Endothelial cell of umbilical vein (primary cell): ENCODE measurements around the gene RABL3. TPM values are rescaled to one million over a fixed set of nuclear protein-coding genes. Genes with fewer than 3 reads are reported as not detected.
A peak's percentile ranks its signal among the peaks of the same experiment; 100 is the strongest.

Experiments used
- BruUV-seq: library from RNA; stranded (reverse); fragments of 400-500 nt; replicated peaks from 2 replicates; lab custom pipeline; 2021; lab: Mats Ljungman, UMichigan
- CTCF ChIA-PET: fragments of 300-600, 350-600 bp; sonication (Branson Sonifier 250); formaldehyde crosslinking; loops from one replicate; lab custom pipeline; 2021; ENCODE audit warnings: antibody characterized with exemption, inconsistent platforms; lab: Charles Lee
- POLR2A ChIA-PET: fragments of 300-600, 350-600 bp; sonication (Branson Sonifier 250); formaldehyde crosslinking; loops from one replicate; lab custom pipeline; 2021; ENCODE audit warnings: antibody characterized with exemption, inconsistent platforms; lab: Charles Lee
- DNase-seq: peaks from one replicate; pipeline ENCODE4 v3.0.0-alpha.2; 2011; ENCODE audit warnings: low read depth, low spot score
- FAIRE-seq: peaks from 2 replicates; lab custom pipeline; 2011; peaks lifted over from hg19 to GRCh38; lab: Jason Lieb, UNC
- H2AFZ ChIP-seq: 2 replicates; pipeline ENCODE4 v1.6.0; 2012; ENCODE audit warnings: low read depth, low read length, control low read depth, inconsistent platforms
- H3K27ac ChIP-seq: 2 replicates; pipeline ENCODE4 v1.5.1; 2011; ENCODE audit warnings: low read depth, mild to moderate bottlenecking, control low read depth, low read length, moderate library complexity; ENCODE audit not compliant: insufficient read depth
- H3K27me3 ChIP-seq, 2 experiments: 2 replicates each; pipeline versions ENCODE4 v1.6.0 to v1.6.1; 2011; ENCODE audit warnings: low read length in 2 of 2, mixed read lengths in 1 of 2; ENCODE audit not compliant: control insufficient read depth in 2 of 2, insufficient read depth in 2 of 2
- H3K36me3 ChIP-seq, 2 experiments: 2 replicates in 1 of 2; 3 replicates in 1 of 2; pipeline ENCODE4 v1.5.1; 2011; ENCODE audit warnings: low read length in 2 of 2, mild to moderate bottlenecking in 1 of 2, moderate library complexity in 1 of 2; ENCODE audit not compliant: control insufficient read depth in 2 of 2, insufficient read depth in 2 of 2; ENCODE audit errors: extremely low read depth in 1 of 2
- H3K4me1 ChIP-seq: 3 replicates; pipeline ENCODE4 v1.5.1; 2011; ENCODE audit warnings: mild to moderate bottlenecking, low read length; ENCODE audit not compliant: control insufficient read depth, insufficient read depth; ENCODE audit errors: extremely low read depth
- H3K4me2 ChIP-seq: 2 replicates; pipeline ENCODE4 v1.6.1; 2011; ENCODE audit warnings: low read length, control low read depth, mixed read lengths; ENCODE audit not compliant: insufficient read depth
- H3K4me3 ChIP-seq, 3 experiments: fragments of 200-600 bp in 1 of 3; sonication (generic), shearing (Covaris generic) in 1 of 3; replicated peaks in 1 of 3; 2 replicates each; pipeline ENCODE4 v1.5.1; 2011 to 2016; ENCODE audit warnings: control low read depth in 3 of 3, low read length in 3 of 3, mild to moderate bottlenecking in 2 of 3, inconsistent platforms in 1 of 3, low read depth in 1 of 3, moderate library complexity in 1 of 3; ENCODE audit not compliant: insufficient read depth in 1 of 3
- H3K79me2 ChIP-seq: 2 replicates; pipeline ENCODE4 v1.6.0; 2012; ENCODE audit warnings: low read length, inconsistent platforms; ENCODE audit not compliant: control insufficient read depth, insufficient read depth
- H3K9ac ChIP-seq: replicated peaks from 2 replicates; pipeline ENCODE3; 2011; ENCODE audit warnings: low read length, control low read depth; ENCODE audit not compliant: insufficient read depth; ENCODE audit errors: extremely low read depth
- H3K9me1 ChIP-seq: replicated peaks from 3 replicates; pipeline ENCODE4 v1.6.0; 2011; ENCODE audit warnings: mild to moderate bottlenecking, low read length; ENCODE audit not compliant: control insufficient read depth, insufficient read depth; ENCODE audit errors: extremely low read depth
- H3K9me3 ChIP-seq: replicated peaks from 2 replicates; pipeline ENCODE4 v1.5.1; 2012; ENCODE audit warnings: low read length, inconsistent platforms; ENCODE audit not compliant: control insufficient read depth, insufficient read depth
- H4K20me1 ChIP-seq: replicated peaks from 2 replicates; pipeline ENCODE3; 2011; ENCODE audit warnings: mild to moderate bottlenecking, low read length; ENCODE audit not compliant: control insufficient read depth, insufficient read depth; ENCODE audit errors: extremely low read depth
- EZH2 ChIP-seq: IDR thresholded peaks from 2 replicates; pipeline ENCODE4 v1.6.1; 2012; ENCODE audit warnings: borderline replicate concordance, low read depth, mild to moderate bottlenecking, moderate library complexity, low read length, inconsistent platforms; ENCODE audit not compliant: severe bottlenecking
- FOS ChIP-seq: IDR thresholded peaks from 2 replicates; pipeline ENCODE4 v1.6.1; 2011; ENCODE audit warnings: mild to moderate bottlenecking, low read length, moderate library complexity, borderline replicate concordance; ENCODE audit not compliant: insufficient read depth
- GATA2 ChIP-seq: IDR thresholded peaks from 2 replicates; pipeline ENCODE4 v1.7.0; 2011; ENCODE audit warnings: low read depth, mild to moderate bottlenecking, moderate library complexity, mixed read lengths, low read length; ENCODE audit not compliant: insufficient read length, insufficient read depth
- JUN ChIP-seq: IDR thresholded peaks from 2 replicates; pipeline ENCODE4 v1.6.1; 2011; ENCODE audit warnings: borderline replicate concordance, low read depth; ENCODE audit not compliant: insufficient read length, insufficient read depth
- MYC ChIP-seq: IDR thresholded peaks from one replicate; pipeline ENCODE4 v1.6.1; 2011; ENCODE audit warnings: mild to moderate bottlenecking, low read depth, low read length
- POLR2A ChIP-seq: IDR thresholded peaks from 2 replicates; pipeline ENCODE4 v1.6.1; 2012; ENCODE audit warnings: low read depth, mild to moderate bottlenecking, control low read depth, low read length
- POLR2AphosphoS5 ChIP-seq: IDR thresholded peaks from 2 replicates; pipeline ENCODE4 v1.6.1; 2012; ENCODE audit warnings: low read depth, mild to moderate bottlenecking, control low read depth, low read length, moderate library complexity; ENCODE audit not compliant: insufficient read depth
- dilution Hi-C: fragments of 300-500 bp; cut with MboI; formaldehyde crosslinking; loops from one replicate; pipeline ENCODE4 v1.15.0; 2019; ENCODE audit warnings: low sequenced_read_pairs; ENCODE audit not compliant: extremely low pct_ligation_motif_present
- intact Hi-C: fragments of 100-400 bp; cut with micrococcal nuclease; formaldehyde crosslinking; loops from one replicate; pipeline ENCODE4 v1.10.0; 2022
- polyA plus RNA-seq, 4 experiments: library from polyadenylated mRNA; depleted of rRNA in 3 of 4; stranded (reverse) in 3 of 4; unstranded in 1 of 4; fragments of >200 nt; gene quantifications; 2 replicates each; pipeline versions ENCODE4 v1.2.1 to v1.2.3, GENCODE V29; 2011 to 2012; ENCODE audit warnings: missing spikeins in 1 of 4
- total RNA-seq: library from RNA; stranded (reverse); gene quantifications from 2 replicates; pipeline ENCODE4 v1.2.3, GENCODE V29; 2021
- TF ChIP-seq, protein P1 (sequence below), 2 donors: IDR thresholded peaks; 1 replicate in 1 of 2; 2 replicates in 1 of 2; pipeline ENCODE4 v1.5.1; 2011; ENCODE audit warnings: low read length in 2 of 2, mild to moderate bottlenecking in 2 of 2, moderate library complexity in 2 of 2, control low read depth in 1 of 2, inconsistent platforms in 1 of 2, low read depth in 1 of 2; ENCODE audit not compliant: insufficient read depth in 1 of 2; ENCODE audit errors: extremely low read depth in 1 of 2

Gene RABL3
- total and polyA plus RNA-seq, 2 donors (not counting 3 experiments of a cell fraction or from before 2014, with no cell fraction given): 4.3 to 24.9 TPM

DNA sequence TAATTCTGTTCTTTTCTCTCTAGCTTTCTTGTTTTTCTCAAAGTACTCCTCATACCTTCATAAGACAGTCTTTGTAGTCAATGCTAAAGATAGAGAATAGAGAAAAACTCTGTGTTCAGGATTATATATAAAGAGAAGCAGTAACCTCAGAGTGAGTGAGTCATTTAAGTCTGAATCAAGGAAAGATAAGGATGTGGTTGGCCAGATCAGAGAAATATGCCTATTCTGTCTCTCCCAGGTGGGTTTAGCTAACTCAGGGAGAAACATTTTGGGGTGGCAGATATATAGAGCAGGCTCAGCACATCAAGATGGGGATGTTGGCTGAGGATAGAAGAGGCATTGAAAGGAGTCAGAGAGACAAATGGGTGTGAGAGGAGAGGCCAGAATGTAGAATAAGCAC is 31.6 kb upstream of the RABL3 start:
- POLR2A ChIA-PET: no interaction called here
- no peak for DNase-seq
- H3K27me3 ChIP-seq: no peaks in the 10 kb centered on the region

DNA sequence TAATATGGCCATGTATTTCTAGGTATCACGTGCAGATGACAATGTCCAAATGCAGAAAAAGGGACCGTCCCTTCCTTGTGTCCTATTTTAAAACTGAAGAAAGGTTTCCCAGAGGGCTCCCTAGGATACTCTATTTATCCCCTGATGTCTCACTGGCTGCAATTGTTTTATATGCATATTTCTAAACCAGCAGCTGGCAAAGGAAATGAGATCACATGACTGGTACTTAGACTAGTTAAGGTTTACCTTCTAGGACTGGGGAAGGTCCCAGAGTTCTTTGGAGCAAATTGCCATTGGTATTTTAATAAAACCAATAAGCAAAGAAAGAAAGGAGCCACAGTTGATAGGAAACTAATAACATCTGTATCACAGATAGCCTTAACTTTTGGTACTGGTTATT is 29.8 kb upstream of the RABL3 start:
- TF ChIP-seq GATA2: no peak
- no peak for TF ChIP-seq MYC
- TF ChIP-seq, protein P1, sequence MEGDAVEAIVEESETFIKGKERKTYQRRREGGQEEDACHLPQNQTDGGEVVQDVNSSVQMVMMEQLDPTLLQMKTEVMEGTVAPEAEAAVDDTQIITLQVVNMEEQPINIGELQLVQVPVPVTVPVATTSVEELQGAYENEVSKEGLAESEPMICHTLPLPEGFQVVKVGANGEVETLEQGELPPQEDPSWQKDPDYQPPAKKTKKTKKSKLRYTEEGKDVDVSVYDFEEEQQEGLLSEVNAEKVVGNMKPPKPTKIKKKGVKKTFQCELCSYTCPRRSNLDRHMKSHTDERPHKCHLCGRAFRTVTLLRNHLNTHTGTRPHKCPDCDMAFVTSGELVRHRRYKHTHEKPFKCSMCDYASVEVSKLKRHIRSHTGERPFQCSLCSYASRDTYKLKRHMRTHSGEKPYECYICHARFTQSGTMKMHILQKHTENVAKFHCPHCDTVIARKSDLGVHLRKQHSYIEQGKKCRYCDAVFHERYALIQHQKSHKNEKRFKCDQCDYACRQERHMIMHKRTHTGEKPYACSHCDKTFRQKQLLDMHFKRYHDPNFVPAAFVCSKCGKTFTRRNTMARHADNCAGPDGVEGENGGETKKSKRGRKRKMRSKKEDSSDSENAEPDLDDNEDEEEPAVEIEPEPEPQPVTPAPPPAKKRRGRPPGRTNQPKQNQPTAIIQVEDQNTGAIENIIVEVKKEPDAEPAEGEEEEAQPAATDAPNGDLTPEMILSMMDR (IDR thresholded peaks at IDR 0.05; ENCODE audit: extremely low read depth in 1 of 2, insufficient read depth in 1 of 2, low read depth in 1 of 2, low read length in 2 of 2): no peak
- TF ChIP-seq POLR2AphosphoS5: no peak
- TF ChIP-seq EZH2: no peak
- no peak for TF ChIP-seq JUN
- Histone ChIP-seq H2AFZ (no peak overlapping the region), H3K27ac (no peak overlapping the region), H3K9me1 (no peaks in the 10 kb centered on the region), H3K4me3 (no peak overlapping the region), H3K27me3 (no peaks in the 10 kb centered on the region), H3K4me1 (peaks cover 4% of the 10 kb centered on the region), H3K4me2 (no peak overlapping the region), H3K79me2 (peaks cover 24% of the 10 kb centered on the region), H3K9me3 (no peaks in the 10 kb centered on the region), H4K20me1 (no peaks in the 10 kb centered on the region), H3K9ac (no peak overlapping the region), H3K36me3 (peaks cover 1 to 9% of the 10 kb centered on the region in 2 experiments)
- ChIA-PET POLR2A (interaction anchor here (0.6 kb wide), 1 partner anchor 20 kb away, joined by 3 read pairs; no protein-coding TSS in a partner anchor), CTCF (interaction anchor here (0.6 to 1.6 kb wide), 7 partner anchors 8 to 355 kb away, joined by 3 to 7 read pairs (median 4); no protein-coding TSS in a partner anchor)
- dilution Hi-C loops: no loop called here
- BruUV-seq: no TSS peak
- DNase-seq (no peak), FAIRE-seq (no peak)
- intact Hi-C loops: no loop called here

More for the DNA sequence above, 31.6 kb upstream of the RABL3 start:
- Histone ChIP-seq H3K9ac (no peak overlapping the region), H3K9me3 (no peaks in the 10 kb centered on the region), H4K20me1 (no peaks in the 10 kb centered on the region), H2AFZ (no peak overlapping the region), H3K27ac (no peak overlapping the region), H3K79me2 (peaks cover 10% of the 10 kb centered on the region), H3K4me1 (peaks cover 4% of the 10 kb centered on the region), H3K4me2 (no peak overlapping the region), H3K9me1 (no peaks in the 10 kb centered on the region), H3K36me3 (peaks cover 1 to 9% of the 10 kb centered on the region in 2 experiments), H3K4me3 (no peak overlapping the region)
- dilution Hi-C loops: no loop called here
- no TSS peak for BruUV-seq
- CTCF ChIA-PET: interaction anchor here (0.8 to 0.9 kb wide), 2 partner anchors 20 to 21 kb away, joined by 3 read pairs; no protein-coding TSS in a partner anchor
- intact Hi-C loops: no loop called here
- TF ChIP-seq POLR2A (no peak), FOS (peak; percentile 50)
- FAIRE-seq: no peak
